ENCODE results near the gene MICALL1.

The MICALL1 gene

GRCh38 chr22:37907036-37907954, 1.2 kb downstream of the MICALL1 start:
- DNase-seq = no peak

GRCh38 chr22:37909766-37910165, 3.7 kb downstream of the MICALL1 start:
- DNase-seq = no peak

GRCh38 chr22:37910890-37911672, 5.0 kb downstream of the MICALL1 start:
- DNase-seq = no peak

GRCh38 chr22:37911697-37912096, 5.6 kb downstream of the MICALL1 start:
- DNase-seq = no peak

GRCh38 chr22:37912171-37912570, 6.1 kb downstream of the MICALL1 start:
- no peak for DNase-seq

- no peak for DNase-seq
These were observed 7.2 kb downstream of the MICALL1 start for GRCh38 chr22:37913233-37913721.

GRCh38 chr22:37916311-37916710, 10.2 kb downstream of the MICALL1 start:
- DNase-seq = no peak

- no peak for DNase-seq
These were observed 11.9 kb downstream of the MICALL1 start for GRCh38 chr22:37917874-37918548.

GRCh38 chr22:37918580-37919270, 12.6 kb downstream of the MICALL1 start:
- DNase-seq = no peak

GRCh38 chr22:37920126-37920525, 14.0 kb downstream of the MICALL1 start:
- DNase-seq = no peak

GRCh38 chr22:37922191-37922590, 16.1 kb downstream of the MICALL1 start:
- DNase-seq = no peak

- no peak for DNase-seq
These were observed 17.8 kb downstream of the MICALL1 start for GRCh38 chr22:37923927-37924326.

GRCh38 chr22:37924386-37925065, 18.4 kb downstream of the MICALL1 start:
- DNase-seq = no peak

GRCh38 chr22:37925330-37925729, 19.2 kb downstream of the MICALL1 start:
- no peak for DNase-seq

- DNase-seq = no peak
These were observed 19.7 kb downstream of the MICALL1 start for GRCh38 chr22:37925767-37926166.

GRCh38 chr22:37926358-37926757, 20.3 kb downstream of the MICALL1 start:
- no peak for DNase-seq

GRCh38 chr22:37926771-37927636, 20.9 kb downstream of the MICALL1 start:
- no peak for DNase-seq

- DNase-seq = no peak
These were observed 21.5 kb downstream of the MICALL1 start for GRCh38 chr22:37927637-37927936.

- no peak for DNase-seq
These were observed 23.3 kb downstream of the MICALL1 start for GRCh38 chr22:37929390-37929789.

GRCh38 chr22:37930270-37930951, 24.3 kb downstream of the MICALL1 start:
- no peak for DNase-seq
